KG1 (cell line): ENCODE results near the gene MSGN1.
"Not testable (repeated sequence)": the region's sequence is repeated elsewhere in the genome, so short reads cannot be mapped to it uniquely, and the experiment has no call there.

Experiments
- DNase-seq: peaks from one replicate; lab custom pipeline; 2025; lab: John Stamatoyannopoulos, UW

MSGN1 gene

DNA sequence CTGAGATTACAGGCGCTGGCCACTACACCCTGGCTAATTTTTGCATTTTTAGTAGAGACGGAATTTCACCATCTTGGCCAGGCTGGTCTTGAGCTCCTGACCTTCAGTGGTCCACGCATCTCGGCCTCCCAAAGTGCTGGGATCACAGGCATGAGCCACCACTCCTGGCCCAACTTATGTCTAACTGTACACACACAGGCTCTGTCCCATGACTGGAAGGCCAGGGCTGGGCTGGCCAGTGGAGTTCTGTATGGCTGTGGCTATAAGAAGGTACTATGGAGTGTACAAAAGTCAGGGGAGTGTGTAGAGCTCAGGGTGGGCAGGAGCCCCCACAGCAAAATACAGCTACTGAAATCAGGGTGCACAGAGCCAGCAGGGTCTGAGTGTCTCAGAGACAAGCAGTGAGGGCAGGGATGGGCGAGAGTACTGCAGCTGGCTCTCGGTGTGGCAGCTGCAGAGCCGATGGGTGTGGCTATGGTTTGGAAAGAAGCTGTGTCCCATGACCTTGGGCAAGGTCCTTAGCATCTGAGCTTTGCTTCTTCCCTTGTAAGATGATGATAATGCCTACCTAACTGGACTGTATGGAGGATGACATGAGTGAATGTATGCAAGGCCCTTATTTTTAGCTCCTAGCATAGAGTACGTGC, 10.4 kb upstream of the MSGN1 start:
- DNase-seq = no peak

GRCh38 chr2:17813010-17813741, 3.1 kb upstream of the MSGN1 start:
- no peak for DNase-seq

- no peak for DNase-seq
Observed at GRCh38 chr2:17813742-17814473, 2.4 kb upstream of the MSGN1 start.

DNA sequence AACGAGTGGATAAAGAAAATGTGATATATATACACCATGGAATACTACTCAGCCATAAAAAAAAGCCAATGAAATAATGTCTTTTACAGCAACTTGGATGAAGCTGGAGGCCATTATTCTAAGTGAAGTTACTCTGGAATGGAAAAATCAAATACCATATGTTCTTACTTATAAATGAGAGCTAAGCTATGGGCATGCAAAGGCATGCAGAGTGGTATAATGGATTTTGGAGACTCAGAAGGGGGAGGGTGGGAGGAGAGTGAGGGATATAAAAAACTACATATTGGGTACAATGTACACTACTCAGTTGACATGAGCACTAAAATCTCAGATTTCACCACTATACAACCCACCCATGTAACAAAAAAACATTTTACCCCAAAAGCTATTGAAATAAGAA, 1.7 kb upstream of the MSGN1 start:
- DNase-seq = no peak

GRCh38 chr2:17815468-17816184, 634 bp upstream of the MSGN1 start:
- DNase-seq = no peak

- no peak for DNase-seq
Observed at GRCh38 chr2:17818235-17818815, 2.1 kb downstream of the MSGN1 start.

DNA sequence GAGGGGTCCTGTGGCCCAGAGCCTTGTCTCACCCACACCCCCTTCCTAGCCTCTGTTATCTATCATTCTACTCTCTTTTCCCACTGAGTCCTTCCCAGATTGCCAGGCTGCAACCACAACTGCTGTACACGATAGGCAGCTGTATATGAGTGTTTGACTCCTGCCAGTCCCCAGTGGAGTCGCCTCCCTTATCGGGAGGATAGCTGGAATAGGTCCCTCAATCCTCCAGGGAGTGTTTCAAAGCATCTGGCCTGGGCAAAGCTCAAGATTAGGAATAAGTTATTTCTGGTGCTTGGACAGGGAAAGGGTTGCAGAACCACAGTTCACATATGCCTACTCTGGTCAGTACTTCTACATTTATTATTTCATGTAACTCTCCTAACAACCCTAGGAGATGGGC, 4.8 kb downstream of the MSGN1 start:
- DNase-seq = no peak

DNA sequence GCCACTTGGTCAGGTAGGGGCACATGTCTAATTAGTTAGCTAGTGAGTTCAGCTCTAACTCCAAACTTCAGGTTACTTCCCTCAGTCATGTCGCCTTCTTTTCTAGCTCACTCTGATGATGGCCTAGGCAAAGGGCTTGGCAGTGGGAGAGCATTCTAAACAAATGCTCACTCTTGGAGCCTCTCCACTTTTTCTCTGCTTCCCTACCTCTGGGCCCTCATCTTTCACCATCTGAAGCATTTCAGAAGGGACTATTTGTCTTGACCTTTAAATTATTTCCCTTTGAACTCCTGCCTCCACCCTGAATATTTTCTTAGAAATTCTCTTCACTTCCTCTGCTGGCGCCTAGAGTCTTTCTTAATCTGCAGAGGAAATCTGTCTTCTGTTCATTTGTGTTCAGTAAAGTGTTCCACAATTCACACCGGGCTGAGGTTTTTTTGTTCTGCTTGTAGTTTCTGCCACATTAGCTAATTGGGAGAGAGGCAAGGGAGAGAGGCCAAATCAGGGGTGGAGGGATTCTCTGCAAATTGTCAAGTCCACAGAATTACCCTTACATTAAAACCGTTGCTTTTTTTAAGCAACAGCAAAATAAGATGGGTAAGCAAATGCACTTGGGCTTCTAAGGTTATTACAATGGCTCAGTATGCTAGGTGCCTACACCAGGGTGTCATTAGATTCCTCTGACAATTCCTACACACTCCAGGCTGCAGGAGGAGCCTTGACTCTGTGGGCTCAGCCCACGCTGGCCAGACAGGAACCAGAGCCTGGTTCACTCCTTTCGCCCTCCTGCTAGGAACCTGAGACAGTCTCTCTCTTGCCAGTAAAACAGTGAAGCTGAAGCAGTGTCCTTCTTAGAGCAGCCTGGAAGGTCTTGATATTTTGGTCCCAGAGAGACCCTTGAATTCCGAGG, 5.5 kb downstream of the MSGN1 start:
- DNase-seq = no peak

DNA sequence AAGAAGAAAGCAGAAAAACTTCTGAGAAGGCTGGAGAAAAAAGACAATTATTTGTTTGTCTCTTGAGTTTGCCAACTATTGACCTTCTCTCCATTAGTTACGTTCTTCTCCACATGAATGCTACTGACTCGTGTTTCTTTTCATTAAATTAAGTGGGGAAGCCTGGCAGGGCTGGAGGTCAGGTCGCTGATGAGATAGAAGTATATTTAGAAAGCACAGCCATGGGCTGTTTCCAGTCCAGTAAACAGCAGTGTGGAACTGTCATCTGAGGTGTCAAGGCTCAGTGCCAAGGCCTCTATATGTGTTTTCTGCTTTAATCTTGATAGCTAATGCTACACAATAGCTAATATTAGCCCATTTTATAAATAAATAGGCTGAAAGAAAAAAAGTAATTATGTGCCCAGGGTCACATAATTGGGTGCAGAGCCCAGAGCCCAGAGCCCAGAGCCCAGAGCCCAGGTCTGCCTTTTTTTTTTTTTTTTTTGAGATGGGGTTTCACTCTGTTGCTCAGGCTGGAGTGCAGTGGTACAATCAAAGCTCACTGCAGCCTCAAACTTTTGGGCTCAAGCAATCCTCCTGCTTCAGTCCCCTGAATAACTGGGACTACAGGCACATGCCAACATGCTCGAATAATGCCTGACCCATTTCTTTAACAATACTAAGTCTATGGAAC, 6.3 kb downstream of the MSGN1 start:
- no peak for DNase-seq

GRCh38 chr2:17823646-17824045, 7.4 kb downstream of the MSGN1 start:
- DNase-seq = not testable (repeated sequence)

DNA sequence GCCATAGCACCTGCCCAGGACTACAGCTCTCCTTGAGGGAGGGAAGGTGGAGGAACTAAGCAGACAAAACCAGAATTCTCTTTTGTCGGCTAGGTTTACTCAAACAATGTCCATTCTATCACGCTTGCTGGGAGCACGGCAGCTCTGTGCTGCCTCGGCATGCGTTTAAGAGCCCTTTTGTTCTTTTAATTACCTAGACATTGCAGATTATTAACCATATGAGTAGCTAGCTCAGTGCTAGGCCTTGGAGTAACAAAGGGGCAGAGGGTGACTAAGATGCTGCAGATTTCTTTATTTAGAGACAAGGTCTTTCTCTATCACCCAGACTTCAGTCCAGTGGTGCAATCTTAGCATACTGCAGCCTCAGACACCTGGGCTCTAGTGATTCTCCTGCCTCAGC, 11.1 kb downstream of the MSGN1 start:
- DNase-seq = no peak

GRCh38 chr2:17827785-17828184, 11.5 kb downstream of the MSGN1 start:
- DNase-seq = no peak

GRCh38 chr2:17830053-17831034, 14.1 kb downstream of the MSGN1 start:
- no peak for DNase-seq

DNA sequence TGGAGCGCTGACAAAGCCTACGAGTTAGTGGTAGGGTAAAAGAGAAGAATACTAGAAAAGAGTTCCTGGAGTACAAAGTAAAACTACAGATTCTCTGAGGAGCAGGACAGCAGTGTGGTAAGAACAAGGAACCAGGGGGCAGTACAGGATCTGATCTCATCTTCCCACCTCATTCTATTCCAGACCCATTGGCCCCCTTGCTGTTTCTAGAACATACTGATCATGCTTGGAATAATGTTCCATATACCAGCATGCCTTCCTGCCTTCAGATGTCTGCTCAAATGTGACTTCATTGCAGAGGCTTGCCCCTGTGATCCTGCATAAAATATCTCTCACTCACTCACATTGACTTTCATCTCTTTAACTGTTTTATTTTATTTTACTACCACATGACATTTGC, 19.3 kb downstream of the MSGN1 start:
- no peak for DNase-seq

- no peak for DNase-seq
Observed at GRCh38 chr2:17839959-17840358, 23.7 kb downstream of the MSGN1 start.

- no peak for DNase-seq
Observed at GRCh38 chr2:17843457-17843856, 27.2 kb downstream of the MSGN1 start.

- DNase-seq = no peak
Observed at GRCh38 chr2:17845806-17846205, 29.5 kb downstream of the MSGN1 start.

DNA sequence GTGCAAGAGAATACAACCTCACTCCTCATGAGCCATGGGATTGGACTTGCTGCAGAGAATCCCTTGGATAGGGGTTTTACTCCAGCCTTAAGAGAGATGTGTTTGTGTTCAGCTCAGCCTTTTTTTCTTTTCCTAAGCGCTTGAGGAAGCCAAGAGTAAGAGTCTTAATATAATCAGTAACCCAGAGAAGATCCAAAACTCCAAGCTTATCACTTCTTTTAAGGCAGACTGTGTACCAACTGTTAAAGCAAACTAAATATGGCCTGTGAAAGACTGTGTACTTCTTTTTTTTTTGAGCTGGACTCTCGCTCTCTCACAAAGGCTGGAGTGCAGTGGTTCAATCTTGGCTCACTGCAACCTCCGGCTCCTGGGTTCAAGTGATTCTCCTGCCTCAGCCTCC, 30.4 kb downstream of the MSGN1 start:
- DNase-seq = no peak

GRCh38 chr2:17847236-17847635, 31.0 kb downstream of the MSGN1 start:
- no peak for DNase-seq
